ENCODE data around the gene CADPS.

CADPS gene

GRCh38 chr3:62811119-62811518, 64.1 kb downstream of the CADPS start:
- peaks cover 15% of the 10 kb centered on the region; the same call in 1 of the 2 replicates for H3K4me1 ChIP-seq (ENCODE audit: insufficient read depth, low read length)

DNA sequence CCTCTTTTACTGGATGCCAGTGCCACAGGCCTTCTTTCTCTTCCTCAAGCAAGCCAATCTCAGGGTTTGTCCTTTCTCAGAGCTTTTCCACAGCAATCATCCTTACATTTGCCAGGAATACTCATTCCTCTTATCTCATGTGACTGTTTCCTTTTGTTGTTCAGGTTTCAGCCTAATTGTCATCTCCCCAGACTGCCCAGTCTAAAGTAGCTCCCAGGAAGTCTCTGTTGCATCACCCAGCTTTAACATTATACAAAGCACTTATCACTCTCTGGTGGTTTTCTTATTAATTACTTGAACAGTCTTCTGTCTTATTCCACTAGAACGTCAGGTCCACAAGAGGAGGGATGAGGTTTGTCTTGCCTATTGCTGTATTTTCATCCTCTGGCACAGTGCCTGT, 65.8 kb downstream of the CADPS start:
- Histone ChIP-seq H3K4me1 (ENCODE audit: insufficient read depth, low read length) (peaks cover 18% of the 10 kb centered on the region; the same call in 1 of the 2 replicates), H3K9me3 (ENCODE audit: control insufficient read depth, insufficient read depth, low read length) (no peaks in the 10 kb centered on the region; the same call in 1 of the 2 replicates)

More at GRCh38 chr3:62811119-62811518, 64.1 kb downstream of the CADPS start:
- Histone ChIP-seq H3K9ac (ENCODE audit: low read depth, low read length) (no peak overlapping the region), H3K36me3 (ENCODE audit: insufficient read depth, low read length) (no peaks in the 10 kb centered on the region), H3K9me3 (ENCODE audit: control insufficient read depth, insufficient read depth, low read length) (no peaks in the 10 kb centered on the region)

GRCh38 chr3:62805580-62806277, 69.5 kb downstream of the CADPS start:
- H3K9me3 ChIP-seq (ENCODE audit: control insufficient read depth, insufficient read depth, low read length) = no peaks in the 10 kb centered on the region; the same call in 1 of the 2 replicates
- H3K9ac ChIP-seq (ENCODE audit: low read depth, low read length) = peak overlapping the region; percentile 5; the same call in 1 of the 2 replicates
- H3K36me3 ChIP-seq (ENCODE audit: insufficient read depth, low read length) = no peaks in the 10 kb centered on the region
- H3K4me1 ChIP-seq (ENCODE audit: insufficient read depth, low read length) = peaks cover 12% of the 10 kb centered on the region; the same call in 1 of the 2 replicates

More for the DNA sequence above, 65.8 kb downstream of the CADPS start:
- H3K9ac ChIP-seq (ENCODE audit: low read depth, low read length) = no peak overlapping the region
- no peaks in the 10 kb centered on the region for H3K36me3 ChIP-seq (ENCODE audit: insufficient read depth, low read length)

GRCh38 chr3:62805106-62805505, 70.1 kb downstream of the CADPS start:
- no peaks in the 10 kb centered on the region; the same call in 1 of the 2 replicates for H3K9me3 ChIP-seq (ENCODE audit: control insufficient read depth, insufficient read depth, low read length)
- no peaks in the 10 kb centered on the region for H3K36me3 ChIP-seq (ENCODE audit: insufficient read depth, low read length)
- H3K9ac ChIP-seq (ENCODE audit: low read depth, low read length) = peak overlapping the region; percentile 5; the same call in 1 of the 2 replicates
- H3K4me1 ChIP-seq (ENCODE audit: insufficient read depth, low read length) = peaks cover 11% of the 10 kb centered on the region; the same call in 1 of the 2 replicates

GRCh38 chr3:62803276-62803675, 71.9 kb downstream of the CADPS start:
- Histone ChIP-seq H3K9me3 (ENCODE audit: control insufficient read depth, insufficient read depth, low read length) (no peaks in the 10 kb centered on the region; the same call in 1 of the 2 replicates), H3K36me3 (ENCODE audit: insufficient read depth, low read length) (no peaks in the 10 kb centered on the region), H3K9ac (ENCODE audit: low read depth, low read length) (no peak overlapping the region), H3K4me1 (ENCODE audit: insufficient read depth, low read length) (peaks cover 15% of the 10 kb centered on the region; the same call in 1 of the 2 replicates)

DNA sequence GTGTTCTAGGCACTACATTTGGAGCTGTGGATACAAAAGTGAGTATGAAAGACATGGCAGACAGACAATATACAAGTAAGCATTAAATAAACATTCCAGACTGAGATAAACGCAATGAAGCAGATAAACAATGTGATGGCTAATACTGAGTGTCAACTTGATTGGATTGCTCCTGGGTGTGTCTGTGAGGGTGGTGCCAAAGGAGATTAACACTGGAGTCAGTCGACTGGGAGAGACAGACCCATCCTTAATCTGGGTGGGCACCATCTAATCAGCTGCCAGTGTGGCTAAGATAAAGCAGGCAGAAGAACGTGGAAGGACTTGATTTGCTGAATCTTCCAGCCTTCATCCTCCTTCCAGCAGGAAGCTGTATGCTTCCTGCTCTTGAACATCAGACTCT, 77.2 kb downstream of the CADPS start:
- H3K4me1 ChIP-seq (ENCODE audit: insufficient read depth, low read length) = peaks cover 9% of the 10 kb centered on the region; the same call in 1 of the 2 replicates
- no peak overlapping the region for H3K9ac ChIP-seq (ENCODE audit: low read depth, low read length)

DNA sequence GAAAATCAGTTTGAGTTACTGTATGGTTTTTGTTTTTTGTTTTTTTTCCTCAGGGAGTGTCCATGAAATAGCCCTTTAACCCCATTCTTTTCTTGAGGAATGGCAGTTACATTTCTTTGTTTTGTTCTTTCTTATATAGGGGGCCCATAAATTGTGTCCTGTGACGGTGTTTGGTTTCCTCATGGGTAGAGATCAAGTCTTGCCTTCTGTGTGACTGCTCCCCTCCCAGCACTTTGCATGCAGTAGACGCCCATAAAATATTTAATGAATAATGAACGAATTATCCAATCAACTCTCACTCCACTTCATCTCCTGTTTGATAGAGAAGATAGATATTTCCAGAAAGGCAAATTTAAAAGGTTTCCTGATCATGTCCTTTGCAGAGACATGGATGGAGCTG, 78.1 kb downstream of the CADPS start:
- H3K4me1 ChIP-seq (ENCODE audit: insufficient read depth, low read length) = peaks cover 9% of the 10 kb centered on the region; the same call in 1 of the 2 replicates

More for the DNA sequence above, 77.2 kb downstream of the CADPS start:
- Histone ChIP-seq H3K9me3 (ENCODE audit: control insufficient read depth, insufficient read depth, low read length) (no peaks in the 10 kb centered on the region), H3K36me3 (ENCODE audit: insufficient read depth, low read length) (no peaks in the 10 kb centered on the region)

GRCh38 chr3:62795978-62796657, 79.1 kb downstream of the CADPS start:
- Histone ChIP-seq H3K36me3 (ENCODE audit: insufficient read depth, low read length) (no peaks in the 10 kb centered on the region), H3K9ac (ENCODE audit: low read depth, low read length) (no peak overlapping the region), H3K4me1 (ENCODE audit: insufficient read depth, low read length) (peaks cover 9% of the 10 kb centered on the region; the same call in 1 of the 2 replicates), H3K9me3 (ENCODE audit: control insufficient read depth, insufficient read depth, low read length) (no peaks in the 10 kb centered on the region)

More for the DNA sequence above, 78.1 kb downstream of the CADPS start:
- no peak overlapping the region for H3K9ac ChIP-seq (ENCODE audit: low read depth, low read length)
- H3K9me3 ChIP-seq (ENCODE audit: control insufficient read depth, insufficient read depth, low read length) = no peaks in the 10 kb centered on the region
- H3K36me3 ChIP-seq (ENCODE audit: insufficient read depth, low read length) = no peaks in the 10 kb centered on the region

- H3K4me1 ChIP-seq (ENCODE audit: insufficient read depth, low read length) = peaks cover 4% of the 10 kb centered on the region; the same call in 1 of the 2 replicates
- no peak overlapping the region for H3K9ac ChIP-seq (ENCODE audit: low read depth, low read length)
- H3K36me3 ChIP-seq (ENCODE audit: insufficient read depth, low read length) = no peaks in the 10 kb centered on the region
- no peaks in the 10 kb centered on the region for H3K9me3 ChIP-seq (ENCODE audit: control insufficient read depth, insufficient read depth, low read length)
Measured at GRCh38 chr3:62793946-62794345, 81.3 kb downstream of the CADPS start.

GRCh38 chr3:62785384-62785783, 89.8 kb downstream of the CADPS start:
- Histone ChIP-seq H3K36me3 (ENCODE audit: insufficient read depth, low read length) (no peaks in the 10 kb centered on the region), H3K9me3 (ENCODE audit: control insufficient read depth, insufficient read depth, low read length) (no peaks in the 10 kb centered on the region), H3K4me1 (ENCODE audit: insufficient read depth, low read length) (peaks cover 7% of the 10 kb centered on the region; the same call in 1 of the 2 replicates), H3K9ac (ENCODE audit: low read depth, low read length) (no peak overlapping the region)

GRCh38 chr3:62781121-62781520, 94.1 kb downstream of the CADPS start:
- H3K9ac ChIP-seq (ENCODE audit: low read depth, low read length) = no peak overlapping the region
- peaks cover 7% of the 10 kb centered on the region; the same call in 1 of the 2 replicates for H3K4me1 ChIP-seq (ENCODE audit: insufficient read depth, low read length)
- no peaks in the 10 kb centered on the region for H3K36me3 ChIP-seq (ENCODE audit: insufficient read depth, low read length)
- H3K9me3 ChIP-seq (ENCODE audit: control insufficient read depth, insufficient read depth, low read length) = no peaks in the 10 kb centered on the region

- Histone ChIP-seq H3K36me3 (ENCODE audit: insufficient read depth, low read length) (no peaks in the 10 kb centered on the region), H3K9ac (ENCODE audit: low read depth, low read length) (no peak overlapping the region), H3K4me1 (ENCODE audit: insufficient read depth, low read length) (no peaks in the 10 kb centered on the region), H3K9me3 (ENCODE audit: control insufficient read depth, insufficient read depth, low read length) (no peaks in the 10 kb centered on the region)
Measured at GRCh38 chr3:62777674-62778073, 97.5 kb downstream of the CADPS start.

- H3K9me3 ChIP-seq (ENCODE audit: control insufficient read depth, insufficient read depth, low read length) = no peaks in the 10 kb centered on the region
- no peak overlapping the region for H3K9ac ChIP-seq (ENCODE audit: low read depth, low read length)
- H3K4me1 ChIP-seq (ENCODE audit: insufficient read depth, low read length) = no peaks in the 10 kb centered on the region
- no peaks in the 10 kb centered on the region for H3K36me3 ChIP-seq (ENCODE audit: insufficient read depth, low read length)
Measured at GRCh38 chr3:62777130-62777529, 98.1 kb downstream of the CADPS start.

DNA sequence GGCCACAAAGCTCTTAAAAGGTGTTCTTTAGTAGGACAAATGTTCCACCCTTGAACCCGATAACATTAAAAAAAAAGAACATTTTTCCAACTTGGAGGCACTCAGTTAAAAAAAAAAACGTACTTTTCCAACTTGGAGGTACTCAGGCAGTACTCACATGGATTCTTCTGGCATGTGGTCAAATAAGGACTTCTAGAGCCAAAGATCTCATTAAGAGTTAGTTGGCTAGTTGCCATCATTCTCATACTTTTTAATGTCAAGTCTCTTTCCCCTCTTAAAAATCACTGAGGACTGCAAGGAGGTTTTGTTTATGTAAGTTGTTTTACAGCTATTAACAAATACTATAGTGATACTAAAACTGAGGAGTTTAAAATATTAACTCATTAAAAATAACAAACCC, 101.0 kb downstream of the CADPS start:
- no peaks in the 10 kb centered on the region for H3K9me3 ChIP-seq (ENCODE audit: control insufficient read depth, insufficient read depth, low read length)
- no peak overlapping the region for H3K9ac ChIP-seq (ENCODE audit: low read depth, low read length)
- H3K4me1 ChIP-seq (ENCODE audit: insufficient read depth, low read length) = no peaks in the 10 kb centered on the region
- no peaks in the 10 kb centered on the region for H3K36me3 ChIP-seq (ENCODE audit: insufficient read depth, low read length)
